Stimulated activated CD4-positive, alpha-beta T cell treated with anti-CD3 and anti-CD28 coated beads, Interleukin-4, amount 100 ng/mL, for 48 hours (primary cell): Measurements from ENCODE around the gene HIPK2.

Experiments used
- DNase-seq, 2 donors: peaks; one replicate each; pipeline ENCODE4 v3.0.0-alpha.2; 2020; ENCODE audit warnings: low read depth in 2 of 2

The HIPK2 gene

DNA sequence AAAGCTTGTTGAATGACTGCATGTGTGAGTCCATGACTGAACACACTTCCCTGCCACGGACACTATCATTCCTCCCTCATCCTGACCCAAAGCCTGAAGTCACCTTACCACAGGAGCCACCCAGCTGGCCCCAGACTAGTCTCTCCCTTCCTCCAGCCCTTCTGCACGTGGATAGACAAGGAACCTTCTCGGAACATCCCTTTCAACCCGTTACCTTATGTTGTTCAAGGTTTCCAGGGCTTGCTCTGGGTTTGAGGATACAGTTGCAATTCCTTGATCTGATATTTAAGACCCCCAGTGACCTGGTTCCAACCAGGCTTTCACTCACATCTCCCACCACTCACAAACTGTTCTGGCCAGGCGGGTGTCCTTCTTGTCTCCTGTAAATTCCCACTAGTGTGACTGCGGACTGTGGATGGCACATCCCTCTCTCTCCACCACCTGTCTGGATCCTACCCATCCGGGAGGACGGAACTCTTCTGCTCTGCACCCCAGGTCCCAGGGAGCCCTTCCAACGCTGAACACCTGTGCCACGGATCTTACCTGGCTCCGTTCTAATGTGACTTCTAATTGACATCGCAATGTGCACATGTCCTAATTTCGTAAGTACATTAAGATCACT is 62.5 kb downstream of the HIPK2 start:
- DNase-seq: no peak

DNA sequence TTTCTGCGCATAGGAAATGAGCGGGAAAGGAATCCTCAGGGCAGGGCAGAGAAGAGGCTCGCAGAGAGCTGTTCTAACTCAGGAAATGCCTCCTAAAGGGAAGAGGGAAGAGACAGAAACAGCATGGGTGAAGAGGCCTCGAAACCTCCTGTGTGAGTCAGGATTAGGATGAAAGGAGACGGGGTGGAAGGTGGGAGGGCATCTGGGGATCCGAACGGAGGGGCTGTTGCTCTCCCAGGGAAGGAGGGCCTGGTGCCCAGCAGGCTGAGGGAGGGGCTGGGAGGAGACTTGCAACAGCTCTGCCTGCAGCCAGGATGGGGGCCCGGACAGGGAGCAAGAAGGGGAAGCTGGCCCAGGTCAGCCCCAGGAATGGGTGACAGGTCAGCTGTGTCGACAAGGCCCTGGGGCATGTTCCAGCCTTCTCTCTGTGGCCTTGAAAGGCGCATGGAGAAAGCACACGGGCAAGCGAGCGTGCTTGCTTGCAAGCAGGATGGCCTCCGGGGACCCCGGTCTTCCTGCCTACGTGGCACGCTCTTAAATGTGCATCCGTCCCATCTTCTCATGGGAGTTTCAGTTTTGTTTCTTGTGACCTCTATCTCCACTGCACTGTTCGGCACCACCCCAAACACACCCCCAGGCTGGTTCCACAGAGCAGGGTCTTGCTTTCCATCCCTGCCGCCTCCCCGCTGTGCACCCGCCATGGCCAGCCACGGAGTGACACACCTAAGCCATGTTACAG is 63.5 kb downstream of the HIPK2 start:
- no peak for DNase-seq

DNA sequence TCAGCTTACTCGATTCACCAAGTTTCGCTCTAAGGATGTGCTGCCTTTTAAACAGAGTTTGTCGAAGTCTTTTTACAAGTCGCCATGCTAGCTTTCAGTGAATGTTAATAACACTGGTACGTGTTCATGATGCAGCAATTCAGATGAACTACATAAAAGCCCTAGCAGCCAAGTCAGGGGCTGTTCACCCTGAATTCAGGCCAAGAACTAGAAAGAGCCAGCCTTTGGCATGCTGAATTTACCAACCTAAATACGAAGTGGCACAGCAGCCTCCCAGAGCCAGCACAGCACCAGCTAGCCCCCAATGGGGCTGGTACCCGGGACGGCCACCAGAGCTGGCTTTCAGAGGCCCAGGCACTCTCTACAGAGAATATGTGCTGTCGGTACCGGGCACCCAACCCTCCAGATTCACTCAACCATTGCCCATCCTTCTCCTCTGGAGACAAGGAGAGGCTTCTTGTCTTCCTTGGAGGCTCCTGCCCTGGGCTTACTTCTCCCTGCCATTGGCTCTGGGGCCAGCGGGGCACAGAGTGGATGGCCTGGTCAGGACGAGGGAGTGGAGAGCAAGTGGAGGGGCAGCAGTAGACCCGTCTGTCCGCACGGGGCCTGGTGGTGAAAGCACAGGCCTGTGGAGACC is 64.2 kb downstream of the HIPK2 start:
- no peak for DNase-seq

GRCh38 chr7:139713061-139713460 is 64.7 kb downstream of the HIPK2 start:
- DNase-seq: no peak

- no peak for DNase-seq
Measured at GRCh38 chr7:139711991-139712743, 65.6 kb downstream of the HIPK2 start.

- no peak for DNase-seq
Measured at GRCh38 chr7:139710036-139710435, 67.8 kb downstream of the HIPK2 start.

- no peak for DNase-seq
Measured at GRCh38 chr7:139709485-139709884, 68.3 kb downstream of the HIPK2 start.

DNA sequence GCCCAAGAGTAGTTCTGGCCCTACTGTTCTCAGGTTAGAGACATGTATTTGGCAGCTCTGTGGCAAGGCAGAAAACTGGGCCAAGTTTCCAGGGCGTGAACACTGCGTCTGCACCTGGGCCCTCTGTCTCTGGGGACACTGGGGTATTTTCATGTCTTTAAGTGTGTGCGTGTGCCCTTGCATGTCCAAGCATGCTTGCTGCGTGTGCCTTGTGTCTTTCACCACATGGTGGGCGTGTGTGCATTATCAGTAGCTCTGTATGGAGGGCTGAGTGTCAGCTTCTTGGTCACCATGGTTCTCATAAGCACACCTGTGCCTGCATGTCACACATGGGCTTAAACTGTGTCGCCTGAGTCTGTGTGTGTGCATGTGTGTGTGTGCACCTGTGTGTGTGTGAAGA is 69.3 kb downstream of the HIPK2 start:
- no peak for DNase-seq

DNA sequence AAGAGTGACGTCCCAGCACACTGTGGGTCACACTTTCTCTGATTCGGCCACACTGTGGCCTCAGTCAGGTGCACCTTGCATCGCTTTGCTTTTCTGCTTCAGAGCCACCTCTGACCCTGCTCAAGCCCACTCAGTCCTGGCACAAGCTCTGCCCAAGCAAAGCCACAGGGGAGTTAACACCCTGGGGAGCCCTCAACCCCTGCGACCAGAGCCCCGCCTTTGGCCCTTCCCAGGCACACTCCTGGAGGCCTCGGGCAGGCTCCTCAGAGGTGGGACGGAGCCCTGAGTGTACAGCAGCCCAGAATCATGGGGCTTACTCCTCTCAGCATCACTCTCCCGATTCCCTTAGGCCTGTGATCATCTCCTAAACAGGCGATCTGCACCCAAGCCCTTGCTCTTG is 71.0 kb downstream of the HIPK2 start:
- no peak for DNase-seq

- no peak for DNase-seq
Measured at GRCh38 chr7:139704308-139704879, 73.4 kb downstream of the HIPK2 start.

DNA sequence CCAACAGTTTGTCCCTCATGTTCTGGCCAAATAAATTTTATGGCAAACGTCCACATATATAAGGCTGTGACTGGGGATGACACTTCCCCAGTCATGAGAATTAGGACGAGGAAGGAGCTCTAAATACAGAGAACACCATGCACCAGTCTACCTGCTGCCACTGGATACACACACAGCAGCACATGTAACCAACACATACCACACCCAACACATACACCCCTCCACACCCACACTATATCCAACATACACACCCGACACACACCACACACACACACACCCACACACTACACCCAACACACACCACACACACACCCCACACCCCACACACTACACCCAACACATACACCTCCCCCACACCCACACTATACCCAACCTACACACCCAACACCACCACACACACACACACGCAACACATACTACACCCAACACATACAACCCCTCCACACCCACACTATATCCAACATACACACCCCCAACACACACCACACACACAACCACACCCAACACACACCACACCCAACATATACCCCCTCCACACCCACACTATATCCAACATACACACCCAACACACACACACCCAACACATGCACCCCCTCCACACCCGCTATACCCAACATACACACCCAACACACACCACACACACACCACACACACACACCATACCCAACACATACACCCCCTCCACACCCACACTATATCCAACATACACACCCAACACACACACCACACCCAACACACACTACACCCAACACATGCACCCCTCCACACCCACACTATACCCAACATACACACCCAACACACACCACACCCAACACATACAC is 74.1 kb downstream of the HIPK2 start:
- no peak for DNase-seq

DNA sequence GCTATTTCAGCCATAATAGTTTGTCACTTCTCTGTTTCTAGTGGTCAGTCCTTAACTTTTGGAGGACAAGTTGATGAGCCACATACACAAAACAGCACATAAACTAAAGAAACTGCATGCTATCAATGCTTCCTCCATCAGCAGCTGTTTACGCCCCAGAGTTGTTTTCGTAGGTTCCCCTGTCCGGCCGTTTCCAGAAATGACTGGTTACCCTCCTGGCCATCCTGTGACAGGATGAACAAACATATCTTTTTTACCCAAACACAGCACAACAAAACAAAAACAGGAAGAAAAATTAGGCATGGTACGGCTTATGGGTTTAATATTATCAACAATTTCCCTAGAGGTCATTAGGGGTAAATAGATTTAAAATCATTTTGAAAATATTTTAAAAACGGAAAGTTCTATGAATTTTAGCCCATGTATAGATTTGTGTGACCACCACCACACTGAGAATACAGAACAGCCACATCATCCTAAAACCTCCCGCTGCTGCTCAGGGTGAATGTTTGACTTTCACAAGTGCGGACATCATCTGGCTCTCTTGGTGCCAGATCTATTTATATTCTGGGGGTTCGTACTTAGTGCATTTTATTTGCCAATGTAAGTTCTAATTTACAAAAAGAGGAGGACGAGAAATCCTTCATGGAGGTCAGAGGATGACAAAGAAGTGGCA is 74.8 kb downstream of the HIPK2 start:
- DNase-seq: no peak

DNA sequence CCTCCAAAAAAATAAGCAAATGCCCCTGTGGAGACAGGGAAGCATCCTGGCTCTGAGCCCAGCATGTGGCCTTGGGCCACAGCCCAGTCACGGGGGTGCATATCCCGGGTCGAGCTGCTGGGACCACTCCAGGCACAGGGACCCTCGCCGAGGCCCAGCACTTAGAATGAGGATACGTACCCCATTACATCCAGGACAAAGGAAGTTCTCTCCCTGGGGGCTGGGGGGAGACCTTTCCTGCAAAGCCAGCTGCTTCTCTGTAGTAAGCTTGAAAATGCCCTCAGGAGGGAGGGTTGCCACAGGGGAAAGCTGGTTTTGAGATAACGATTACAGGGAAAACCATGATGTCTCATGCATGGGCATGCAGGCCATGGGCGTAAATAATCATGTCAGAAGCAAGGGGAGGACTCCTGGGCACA is 75.5 kb downstream of the HIPK2 start:
- DNase-seq: no peak

DNA sequence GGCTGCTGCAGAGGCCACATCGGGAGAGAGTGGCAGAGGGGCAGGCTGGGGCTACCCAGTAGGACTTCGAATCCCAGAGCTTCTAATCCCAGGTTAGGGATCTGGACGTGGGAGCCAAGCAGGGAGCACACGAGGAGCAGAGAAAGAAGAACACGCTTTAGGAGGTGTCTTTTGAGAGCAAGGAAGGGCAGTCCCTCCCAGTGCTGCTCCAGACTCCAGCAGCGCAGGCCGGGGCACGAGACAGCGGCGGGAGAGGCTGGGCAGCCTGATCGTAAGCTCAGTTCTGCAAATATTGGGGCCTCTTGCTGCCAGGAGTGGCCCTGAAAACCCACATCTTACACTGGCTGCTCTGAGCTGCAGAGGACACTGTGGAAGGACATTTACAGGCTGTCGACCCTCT is 75.9 kb downstream of the HIPK2 start:
- no peak for DNase-seq

DNA sequence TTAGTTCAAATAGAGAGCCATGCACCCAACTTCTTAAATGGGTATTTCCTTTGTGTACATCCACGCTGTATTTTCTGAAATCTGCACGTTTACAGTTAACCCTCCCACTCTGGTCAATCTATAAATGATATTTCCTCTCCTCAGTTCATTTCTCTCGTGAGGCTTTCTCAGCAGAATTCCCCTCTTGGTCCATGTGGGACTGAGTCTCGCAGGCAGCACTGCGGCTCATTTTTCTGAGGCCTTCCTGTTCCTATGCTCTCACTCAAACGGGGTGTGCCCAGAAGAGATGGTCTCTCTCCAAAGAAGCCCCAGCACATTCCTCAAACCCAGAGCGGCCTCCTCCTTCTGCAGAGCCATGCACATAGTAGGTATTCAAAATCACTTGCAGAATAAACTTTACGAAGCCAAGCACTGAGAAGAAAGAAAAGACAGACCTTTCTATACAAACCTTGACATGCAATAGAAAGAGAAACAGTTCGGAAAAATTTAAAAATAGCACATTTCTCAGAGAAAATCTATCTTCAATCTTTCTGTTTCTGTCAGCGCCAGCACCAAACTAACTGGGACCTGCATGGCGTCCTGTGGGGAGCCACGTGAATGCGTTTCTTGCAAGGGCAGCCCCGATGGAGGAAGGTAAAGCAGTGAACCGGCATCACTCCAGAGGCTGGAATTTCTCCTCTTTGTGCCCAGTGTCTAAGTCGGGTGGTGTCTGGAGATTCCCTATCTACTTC is 77.1 kb downstream of the HIPK2 start:
- no peak for DNase-seq

- DNase-seq: no peak
Measured at GRCh38 chr7:139699640-139700504, 77.9 kb downstream of the HIPK2 start.

DNA sequence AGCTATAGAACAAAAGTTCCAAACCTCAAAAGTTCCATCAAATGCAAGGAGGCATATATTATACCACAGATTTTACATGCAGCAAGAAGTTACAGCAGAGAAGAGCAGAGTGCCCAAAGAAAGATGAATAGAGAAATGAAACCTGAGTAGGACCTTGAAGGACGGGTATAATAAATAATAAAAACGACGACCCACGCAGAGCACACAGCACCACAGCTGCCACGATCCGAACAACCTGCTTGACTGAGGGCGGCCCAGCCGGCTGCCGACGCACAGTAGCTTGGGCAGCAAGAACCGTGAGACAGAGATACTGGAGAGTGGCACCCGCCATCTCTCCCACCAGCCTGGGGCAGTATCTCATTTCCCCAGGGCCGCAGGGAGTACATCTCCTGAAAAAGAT is 79.0 kb downstream of the HIPK2 start:
- no peak for DNase-seq

DNA sequence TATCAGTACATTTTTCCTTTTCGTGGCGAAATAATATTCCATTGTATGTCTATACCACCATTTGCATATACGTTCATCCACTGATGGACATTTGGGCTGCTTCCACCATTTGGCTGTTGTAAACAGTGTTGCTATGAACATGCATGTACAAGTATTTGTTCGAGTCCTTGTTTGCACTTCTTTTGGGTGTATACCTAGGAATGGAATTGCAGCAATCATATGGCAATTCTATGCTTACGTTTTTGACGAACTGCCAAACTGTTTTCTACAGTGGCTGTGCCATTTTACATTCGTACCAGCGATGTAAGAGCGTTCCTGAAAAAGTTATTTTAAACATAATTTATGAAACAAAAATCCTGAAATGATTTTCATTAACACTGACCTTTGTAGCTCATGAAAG is 79.5 kb downstream of the HIPK2 start:
- DNase-seq: no peak

DNA sequence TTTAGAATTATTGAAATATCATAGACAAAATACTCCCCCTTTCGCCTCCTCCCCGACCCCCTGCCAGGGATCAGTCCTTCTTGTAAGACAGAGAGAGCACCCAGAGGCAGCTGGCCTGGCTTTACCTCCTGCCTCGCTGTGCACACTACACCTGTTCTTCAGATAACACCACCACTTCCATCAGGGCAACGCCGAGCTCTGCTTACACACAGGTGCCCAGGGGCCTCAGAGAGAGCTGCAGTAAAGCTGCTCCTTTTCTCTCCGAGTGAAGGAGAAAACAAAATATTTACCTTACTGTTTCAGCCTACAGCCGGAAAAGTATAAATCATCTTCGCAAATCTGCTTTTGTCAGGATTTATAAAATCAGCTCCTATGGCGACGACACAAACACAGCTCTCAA is 80.7 kb downstream of the HIPK2 start:
- DNase-seq: no peak
